MM.1S (cell line): Measurements from ENCODE around the gene PSORS1C1.

Experiments
- CTCF ChIP-seq: fragments of 300-600 bp; sonication (generic); IDR thresholded peaks from 2 replicates; pipeline ENCODE4 v1.5.1; 2016; ENCODE audit warnings: antibody characterized with exemption, low read length, mixed read lengths
- EZH2 ChIP-seq: fragments of 300-600 bp; sonication (generic); optimal IDR thresholded peaks from 2 replicates; pipeline ENCODE3; 2017; ENCODE audit warnings: low read depth, mild to moderate bottlenecking, antibody characterized with exemption, low read length, mixed read lengths
- EZH2phosphoT487 ChIP-seq: fragments of 300-600 bp; sonication (generic); IDR thresholded peaks from 2 replicates; pipeline ENCODE4 v1.6.1; 2018; ENCODE audit warnings: antibody characterized with exemption, low read length

- no peak for TF ChIP-seq CTCF
- TF ChIP-seq EZH2: no peak
- TF ChIP-seq EZH2phosphoT487: no peak
Observed at GRCh38 chr6:31163922-31164321, 49.3 kb downstream of the PSORS1C1 start.
